ENCODE results near the gene DYNC2H1.

DYNC2H1 gene

DNA sequence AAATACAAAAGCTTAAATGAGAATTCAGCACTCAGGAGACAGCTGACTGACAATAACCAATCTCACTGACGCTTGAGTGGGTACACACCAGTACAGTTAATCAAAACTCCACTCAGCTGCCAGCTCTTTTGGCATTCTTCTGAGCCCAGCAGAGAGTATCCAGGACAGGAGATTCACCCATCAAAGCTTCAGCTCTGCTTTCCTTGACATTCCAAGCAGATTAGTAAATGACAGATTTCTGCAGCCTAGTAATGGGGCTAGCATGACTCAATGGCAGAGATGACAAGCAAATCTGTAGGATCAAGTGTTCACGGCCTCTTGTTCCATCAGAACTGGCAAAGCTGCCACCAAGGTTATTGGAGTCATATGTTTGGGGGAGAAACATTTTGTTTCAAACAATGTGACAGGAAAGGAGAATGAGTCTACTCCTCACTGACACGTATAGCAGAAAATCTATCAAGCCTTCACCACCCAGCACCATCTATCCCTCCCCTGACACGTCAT, 420.0 kb downstream of the DYNC2H1 start:
- H3K79me2 ChIP-seq: no peaks in the 10 kb centered on the region
- TF ChIP-seq, protein P1, sequence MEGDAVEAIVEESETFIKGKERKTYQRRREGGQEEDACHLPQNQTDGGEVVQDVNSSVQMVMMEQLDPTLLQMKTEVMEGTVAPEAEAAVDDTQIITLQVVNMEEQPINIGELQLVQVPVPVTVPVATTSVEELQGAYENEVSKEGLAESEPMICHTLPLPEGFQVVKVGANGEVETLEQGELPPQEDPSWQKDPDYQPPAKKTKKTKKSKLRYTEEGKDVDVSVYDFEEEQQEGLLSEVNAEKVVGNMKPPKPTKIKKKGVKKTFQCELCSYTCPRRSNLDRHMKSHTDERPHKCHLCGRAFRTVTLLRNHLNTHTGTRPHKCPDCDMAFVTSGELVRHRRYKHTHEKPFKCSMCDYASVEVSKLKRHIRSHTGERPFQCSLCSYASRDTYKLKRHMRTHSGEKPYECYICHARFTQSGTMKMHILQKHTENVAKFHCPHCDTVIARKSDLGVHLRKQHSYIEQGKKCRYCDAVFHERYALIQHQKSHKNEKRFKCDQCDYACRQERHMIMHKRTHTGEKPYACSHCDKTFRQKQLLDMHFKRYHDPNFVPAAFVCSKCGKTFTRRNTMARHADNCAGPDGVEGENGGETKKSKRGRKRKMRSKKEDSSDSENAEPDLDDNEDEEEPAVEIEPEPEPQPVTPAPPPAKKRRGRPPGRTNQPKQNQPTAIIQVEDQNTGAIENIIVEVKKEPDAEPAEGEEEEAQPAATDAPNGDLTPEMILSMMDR (IDR thresholded peaks at IDR 0.05): no peak
- H3K4me1 ChIP-seq: no peaks in the 10 kb centered on the region
- no peak overlapping the region for H3K9ac ChIP-seq
- H3K27me3 ChIP-seq (ENCODE audit: control insufficient read depth, insufficient read depth, low read length): no peaks in the 10 kb centered on the region
- H3K4me3 ChIP-seq (ENCODE audit: low read depth, low read length): no peak overlapping the region
- H3K36me3 ChIP-seq (ENCODE audit: control insufficient read depth, insufficient read depth, low read length): no peaks in the 10 kb centered on the region
- no peak overlapping the region for H3K27ac ChIP-seq
- no peaks in the 10 kb centered on the region for H3K9me3 ChIP-seq (ENCODE audit: control insufficient read depth, low read length)
- H3K4me2 ChIP-seq (ENCODE audit: low read length): no peak overlapping the region
- no peak overlapping the region for H2AFZ ChIP-seq

Data from parathyroid adenoma (tissue), 2 donors.